SK-N-MC (cell line): Measurements from ENCODE around the gene KIAA1671.
"Not testable (repeated sequence)": the region's sequence is repeated elsewhere in the genome, so short reads cannot be mapped to it uniquely, and the experiment has no call there.

Source experiments
- DNase-seq: peaks from one replicate; pipeline ENCODE4 v3.0.0-alpha.2; 2011; ENCODE audit warnings: low read depth, low spot score
- H3K27ac ChIP-seq: fragments of 200-600 bp; sonication (generic); 2 replicates; pipeline ENCODE4 v1.5.1; 2016; ENCODE audit warnings: mixed run types
- H3K36me3 ChIP-seq: fragments of 200-600 bp; sonication (generic); 2 replicates; pipeline ENCODE4 v1.6.1; 2017; ENCODE audit warnings: antibody characterized with exemption, low read length, mixed read lengths; ENCODE audit not compliant: insufficient read depth
- H3K4me3 ChIP-seq: fragments of 200-600 bp; sonication (generic); 2 replicates; pipeline ENCODE4 v1.5.1; 2016
- H3K9ac ChIP-seq: fragments of 200-600 bp; sonication (generic); 2 replicates; pipeline ENCODE4 v1.8.0; 2017; ENCODE audit warnings: mixed run types, mixed read lengths; ENCODE audit not compliant: insufficient read length
- H3K9me3 ChIP-seq: fragments of 200-600 bp; sonication (generic); 2 replicates; pipeline ENCODE4 v1.6.1; 2017; ENCODE audit warnings: low read depth, mild to moderate bottlenecking, antibody characterized with exemption, low read length, moderate library complexity, mixed read lengths
- EZH2 ChIP-seq: fragments of 200-600 bp; sonication (generic); IDR thresholded peaks from one replicate; pipeline ENCODE4 v1.6.1; 2017; ENCODE audit warnings: antibody characterized with exemption
- FOXP2 ChIP-seq: optimal IDR thresholded peaks from 2 replicates; pipeline ENCODE3; 2011; ENCODE audit warnings: mild to moderate bottlenecking, moderate library complexity; ENCODE audit not compliant: insufficient read depth; ENCODE audit errors: extremely low read length, control extremely low read depth
- POLR2AphosphoS5 ChIP-seq: IDR thresholded peaks from 2 replicates; pipeline ENCODE4 v1.6.1; 2012; ENCODE audit warnings: mild to moderate bottlenecking, low read depth, low read length, borderline replicate concordance

Gene KIAA1671

DNA sequence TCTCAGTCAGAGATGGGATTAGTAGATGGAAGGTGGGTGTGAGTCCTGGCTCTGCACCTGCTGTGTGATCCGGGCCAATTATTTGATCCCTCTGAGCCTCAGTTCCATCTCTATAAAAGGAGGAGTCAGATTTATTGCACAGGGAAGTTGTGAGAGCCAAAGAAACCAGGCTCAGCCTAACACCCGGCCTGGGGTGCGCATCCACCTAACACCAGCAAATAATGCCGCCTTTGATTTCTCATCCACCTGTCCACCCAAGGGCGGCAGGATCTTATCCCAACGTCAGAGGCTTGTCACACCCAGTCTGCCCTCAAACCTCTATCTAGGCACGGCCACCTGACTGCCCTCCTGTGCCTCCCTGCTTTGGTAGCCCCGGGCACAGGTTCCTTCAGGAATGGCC lies 269.3 kb downstream of the KIAA1671 start:
- H3K36me3 ChIP-seq: no peaks in the 10 kb centered on the region
- H3K9me3 ChIP-seq: no peaks in the 10 kb centered on the region
- no peak for DNase-seq
- no peak overlapping the region for H3K4me3 ChIP-seq
- TF ChIP-seq FOXP2 (no peak), EZH2 (no peak), POLR2AphosphoS5 (no peak)
- no peak overlapping the region for H3K9ac ChIP-seq
- no peak overlapping the region for H3K27ac ChIP-seq

DNA sequence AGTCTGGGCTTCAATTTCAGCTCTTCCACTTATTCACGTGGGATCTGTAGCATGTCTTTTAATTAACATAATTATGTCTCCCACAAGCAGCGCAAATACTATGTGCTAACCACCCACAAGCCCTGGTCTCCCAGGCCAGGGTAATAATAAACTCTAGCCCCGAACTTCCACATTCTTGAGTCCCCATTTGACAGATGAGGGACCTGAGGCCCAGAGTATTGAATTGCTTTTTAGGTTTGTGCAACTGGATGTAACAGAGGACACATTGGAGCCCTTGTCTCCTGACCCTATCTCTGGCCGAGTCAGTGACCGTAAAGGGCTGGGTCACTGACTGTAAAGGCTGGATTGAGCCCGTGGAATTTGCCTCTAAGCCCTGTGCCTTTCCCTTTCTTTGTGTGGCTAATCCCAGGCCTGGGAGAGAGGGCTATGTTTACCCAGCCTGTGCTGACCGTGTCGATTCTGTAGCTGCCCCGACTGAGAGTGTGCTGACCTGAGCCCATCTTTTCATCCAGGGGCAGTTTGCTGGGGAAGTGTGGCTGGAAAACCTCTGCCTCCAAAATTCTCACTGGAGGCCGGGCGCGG lies 270.8 kb downstream of the KIAA1671 start:
- Histone ChIP-seq H3K36me3 (no peaks in the 10 kb centered on the region), H3K9ac (no peak overlapping the region), H3K27ac (no peak overlapping the region), H3K4me3 (no peak overlapping the region), H3K9me3 (no peaks in the 10 kb centered on the region)
- no peak for TF ChIP-seq EZH2
- TF ChIP-seq FOXP2: no peak
- TF ChIP-seq POLR2AphosphoS5: no peak
- DNase-seq: no peak

DNA sequence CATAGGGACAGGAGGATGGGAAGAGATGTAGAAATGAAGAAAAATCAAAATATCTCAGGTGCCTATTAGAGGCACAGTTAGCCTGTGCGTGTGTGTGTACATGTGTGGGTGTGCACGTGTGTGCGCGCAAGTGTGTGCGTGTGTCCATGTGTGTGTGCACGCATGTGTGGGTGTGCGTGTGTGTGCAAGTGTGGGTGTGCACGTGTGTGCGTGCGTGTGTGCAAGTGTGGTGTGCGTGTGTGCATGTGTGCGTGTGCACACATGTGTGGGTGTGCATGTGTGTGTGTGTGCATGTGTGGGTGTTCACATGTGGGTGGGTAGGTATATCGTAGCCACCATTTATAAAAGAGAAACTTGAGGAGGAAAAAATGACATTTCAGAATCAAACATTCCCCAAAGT lies 276.3 kb downstream of the KIAA1671 start:
- no peak for DNase-seq
- H3K27ac ChIP-seq: no peak overlapping the region
- no peak overlapping the region for H3K9ac ChIP-seq
- H3K4me3 ChIP-seq: no peak overlapping the region
- no peak for TF ChIP-seq POLR2AphosphoS5
- no peaks in the 10 kb centered on the region for H3K9me3 ChIP-seq
- no peaks in the 10 kb centered on the region for H3K36me3 ChIP-seq

DNA sequence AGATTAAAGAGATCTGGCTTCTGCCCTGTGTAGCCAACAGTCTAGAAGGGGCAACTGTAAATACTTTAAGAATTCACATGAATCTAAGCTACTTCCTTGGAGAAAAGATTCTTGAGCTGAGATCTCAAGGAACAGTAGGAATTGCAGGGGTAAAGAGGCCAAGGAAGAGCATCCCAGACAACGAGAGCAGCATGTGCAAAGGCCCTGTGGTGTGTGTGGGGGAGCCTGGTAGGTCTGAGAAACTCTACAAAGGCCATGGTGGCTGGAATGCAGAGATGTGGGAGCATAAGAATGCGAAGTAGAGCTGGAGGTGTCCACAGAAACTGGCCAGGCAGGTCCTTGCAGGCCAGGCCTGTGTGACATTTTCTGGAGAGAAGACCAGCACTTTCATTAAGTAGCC lies 278.2 kb downstream of the KIAA1671 start:
- not testable (repeated sequence) for H3K9me3 ChIP-seq, DNase-seq, H3K4me3 ChIP-seq, H3K9ac ChIP-seq, H3K36me3 ChIP-seq, H3K27ac ChIP-seq

GRCh38 chr22:25232301-25232700 lies 279.8 kb downstream of the KIAA1671 start:
- no peak for DNase-seq
- no peaks in the 10 kb centered on the region for H3K36me3 ChIP-seq
- no peak overlapping the region for H3K27ac ChIP-seq
- no peak overlapping the region for H3K4me3 ChIP-seq
- no peak for TF ChIP-seq EZH2
- H3K9ac ChIP-seq: no peak overlapping the region
- H3K9me3 ChIP-seq: no peaks in the 10 kb centered on the region

DNA sequence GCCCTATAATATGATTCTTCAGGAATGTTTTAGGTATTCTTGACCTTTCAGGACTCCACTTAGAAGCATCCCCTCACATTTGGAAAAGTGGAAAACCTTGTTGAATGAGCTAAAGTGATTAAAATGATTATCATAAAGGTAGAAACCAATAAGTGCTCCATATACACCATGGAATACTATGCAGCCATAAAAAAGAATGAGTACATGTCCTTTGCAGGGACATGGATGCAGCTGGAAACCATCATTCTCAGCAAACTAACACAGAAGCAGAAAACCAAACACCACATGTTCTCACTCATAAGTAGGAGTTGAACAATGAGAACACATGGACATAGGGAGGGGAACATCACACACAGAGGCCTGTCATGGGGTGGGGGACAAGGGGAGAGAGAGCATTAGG lies 281.2 kb downstream of the KIAA1671 start:
- H3K9me3 ChIP-seq, H3K4me3 ChIP-seq, H3K9ac ChIP-seq, DNase-seq, H3K36me3 ChIP-seq, H3K27ac ChIP-seq: not testable (repeated sequence)

GRCh38 chr22:25235547-25236290 lies 283.2 kb downstream of the KIAA1671 start:
- no peaks in the 10 kb centered on the region for H3K9me3 ChIP-seq
- H3K9ac ChIP-seq: no peak overlapping the region
- TF ChIP-seq POLR2AphosphoS5: no peak
- TF ChIP-seq EZH2: no peak
- TF ChIP-seq FOXP2: no peak
- no peak overlapping the region for H3K4me3 ChIP-seq
- H3K36me3 ChIP-seq: no peaks in the 10 kb centered on the region
- DNase-seq: no peak
- H3K27ac ChIP-seq: no peak overlapping the region

GRCh38 chr22:25236417-25236816 lies 283.9 kb downstream of the KIAA1671 start:
- no peak for TF ChIP-seq POLR2AphosphoS5
- TF ChIP-seq FOXP2: no peak
- no peak for TF ChIP-seq EZH2
- H3K36me3 ChIP-seq: no peaks in the 10 kb centered on the region

GRCh38 chr22:25237503-25237902 lies 285.0 kb downstream of the KIAA1671 start:
- TF ChIP-seq EZH2 (no peak), FOXP2 (no peak), POLR2AphosphoS5 (no peak)
- H3K9me3 ChIP-seq: no peaks in the 10 kb centered on the region
- no peak overlapping the region for H3K27ac ChIP-seq
- DNase-seq: no peak
- H3K9ac ChIP-seq: no peak overlapping the region
- no peak overlapping the region for H3K4me3 ChIP-seq
- H3K36me3 ChIP-seq: no peaks in the 10 kb centered on the region

More at GRCh38 chr22:25236417-25236816, 283.9 kb downstream of the KIAA1671 start:
- no peak for DNase-seq
- H3K9me3 ChIP-seq: no peaks in the 10 kb centered on the region
- H3K9ac ChIP-seq: no peak overlapping the region
- H3K27ac ChIP-seq: no peak overlapping the region
- H3K4me3 ChIP-seq: no peak overlapping the region

DNA sequence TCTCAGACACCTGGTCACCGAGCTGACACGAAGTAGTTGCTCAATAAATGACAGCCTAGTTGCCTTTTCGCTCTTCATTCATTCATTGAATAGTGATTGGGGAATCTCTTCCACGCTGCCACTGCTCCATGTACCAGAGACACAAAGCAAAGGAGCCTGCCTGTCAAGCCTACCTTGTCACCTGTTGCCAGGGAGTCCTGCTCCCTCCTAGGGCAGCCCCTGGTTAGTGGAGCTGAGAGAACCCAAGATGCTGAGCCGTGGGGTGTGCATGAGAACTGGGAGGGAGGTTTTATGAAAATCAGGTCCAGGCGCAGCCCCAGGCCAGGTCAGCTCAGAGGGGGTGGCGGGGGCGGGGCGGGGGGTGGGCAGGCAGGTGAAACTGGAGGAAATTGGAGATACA lies 285.5 kb downstream of the KIAA1671 start:
- H3K9ac ChIP-seq, H3K4me3 ChIP-seq, H3K36me3 ChIP-seq, H3K27ac ChIP-seq, H3K9me3 ChIP-seq, DNase-seq: not testable (repeated sequence)
